ENCODE measurements around the gene PGLYRP3.

Gene PGLYRP3

DNA sequence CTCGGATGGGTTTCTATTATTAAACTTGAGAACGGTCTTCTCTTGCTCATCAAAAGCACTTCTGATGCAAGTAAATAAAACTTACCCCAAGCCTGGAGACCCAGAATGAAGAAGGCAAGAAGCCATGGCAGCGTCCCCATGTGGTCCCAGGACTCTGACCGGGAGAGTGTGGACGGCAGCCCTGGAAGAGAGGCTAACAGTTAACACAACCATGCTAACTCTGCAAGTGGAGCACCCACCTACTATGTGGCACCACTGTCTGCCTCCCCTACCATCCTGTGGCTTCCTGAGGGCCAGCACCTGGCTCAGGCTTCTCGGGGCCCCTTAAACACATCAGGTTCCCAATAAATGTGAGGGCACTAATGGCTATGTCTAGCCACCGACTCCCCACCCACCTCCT, 2.2 kb downstream of the PGLYRP3 start:
- no peak for DNase-seq

DNA sequence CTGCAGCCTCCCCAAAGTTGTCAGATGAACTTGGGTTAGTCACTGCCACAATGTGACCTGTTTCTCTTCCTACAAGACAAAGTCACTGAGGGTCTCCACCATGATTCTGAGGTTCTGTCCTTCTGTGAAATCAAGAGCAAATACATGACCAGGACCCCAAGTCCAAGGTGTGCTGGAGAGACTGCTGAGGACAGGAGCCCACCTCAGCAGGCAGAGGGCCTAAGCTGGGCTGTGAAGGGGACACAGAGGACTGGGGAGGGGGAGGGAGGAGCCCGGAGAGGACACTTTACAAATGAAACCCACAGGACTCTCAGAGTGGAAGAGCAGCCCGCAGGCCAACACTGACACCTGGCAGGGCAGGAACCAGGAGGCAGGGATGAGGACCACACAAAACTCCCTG, 3.3 kb downstream of the PGLYRP3 start:
- no peak for DNase-seq

DNA sequence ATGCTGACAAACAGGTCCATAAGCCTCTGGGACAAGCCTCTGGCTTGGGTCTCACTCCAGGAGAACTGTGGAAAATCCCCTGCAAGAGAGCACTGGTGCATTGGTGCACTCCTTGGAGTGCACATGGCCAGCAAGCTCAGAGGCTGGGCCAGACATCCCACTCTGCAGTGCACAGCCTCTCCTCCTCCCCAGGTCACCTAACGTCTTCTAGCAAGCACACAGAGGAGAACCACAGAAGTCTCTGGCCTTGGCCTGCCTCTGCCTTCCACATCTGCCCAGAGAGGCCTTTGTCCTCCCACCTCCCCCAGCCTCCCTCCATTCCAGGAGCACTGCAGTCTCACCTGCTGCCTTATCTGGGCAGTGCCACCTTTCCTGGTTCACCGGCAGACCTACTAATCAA, 4.2 kb downstream of the PGLYRP3 start:
- no peak for DNase-seq

DNA sequence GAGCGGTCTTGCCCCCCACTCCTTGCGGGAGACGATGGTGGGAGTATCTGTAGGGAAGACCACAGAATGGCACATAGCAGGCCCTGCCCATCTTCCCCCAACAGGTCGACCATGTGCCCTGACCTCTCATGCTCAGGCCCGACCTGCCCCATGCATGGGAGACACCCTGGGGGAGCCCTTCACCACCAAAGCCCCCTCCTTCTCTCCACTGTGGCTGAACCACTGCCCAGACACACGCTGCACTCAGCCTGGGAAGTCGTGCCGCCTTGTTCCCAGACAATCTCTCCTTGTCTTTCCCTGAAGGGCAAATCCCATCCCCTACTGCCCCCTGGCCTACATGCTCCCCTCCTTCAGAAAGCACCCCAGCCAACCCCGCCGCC, 5.5 kb downstream of the PGLYRP3 start:
- DNase-seq, result no peak

DNA sequence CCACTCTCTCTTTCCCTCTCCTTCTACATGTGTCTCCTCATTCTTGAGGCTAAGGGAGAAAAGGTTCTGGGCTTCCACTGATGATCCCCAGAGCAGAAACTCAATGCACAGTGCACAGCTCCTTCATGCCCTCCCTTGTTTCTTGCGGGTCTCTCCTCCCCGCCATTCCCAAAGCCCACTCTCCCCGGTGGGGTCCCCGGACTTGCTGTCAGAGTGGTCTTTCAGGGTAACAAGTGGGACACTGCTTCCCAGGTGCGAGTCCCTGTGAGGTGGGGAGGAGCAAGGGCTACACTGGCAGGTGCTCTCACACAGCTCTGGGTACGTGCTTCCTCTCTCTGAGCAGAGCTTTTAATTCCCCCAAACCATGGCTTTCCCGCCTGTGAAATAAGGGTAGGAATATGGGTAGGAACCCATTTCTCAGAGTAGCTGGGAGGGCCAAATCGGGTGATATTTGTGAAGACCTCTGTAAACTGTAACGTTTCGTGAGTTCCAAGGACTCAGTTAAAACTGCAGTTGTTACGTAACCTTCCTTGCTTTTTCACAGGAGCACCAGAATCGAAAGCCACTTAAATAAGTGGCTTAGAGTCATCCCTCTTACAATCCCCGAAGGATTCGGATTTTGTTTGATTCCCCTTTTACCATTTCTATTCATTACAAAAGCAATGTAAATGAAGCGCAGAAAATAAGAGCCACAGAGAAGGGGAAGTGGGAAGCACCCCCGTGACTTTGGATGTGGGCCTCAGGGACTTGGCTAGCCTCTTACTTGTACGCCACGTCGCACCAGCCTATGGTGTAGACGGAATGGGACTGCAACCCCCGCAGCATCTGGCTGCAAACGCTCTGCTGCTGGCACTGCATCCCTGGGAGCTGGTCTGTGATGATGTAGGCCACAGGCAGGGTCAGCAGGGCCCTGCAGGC, 6.2 kb downstream of the PGLYRP3 start:
- no peak for DNase-seq

DNA sequence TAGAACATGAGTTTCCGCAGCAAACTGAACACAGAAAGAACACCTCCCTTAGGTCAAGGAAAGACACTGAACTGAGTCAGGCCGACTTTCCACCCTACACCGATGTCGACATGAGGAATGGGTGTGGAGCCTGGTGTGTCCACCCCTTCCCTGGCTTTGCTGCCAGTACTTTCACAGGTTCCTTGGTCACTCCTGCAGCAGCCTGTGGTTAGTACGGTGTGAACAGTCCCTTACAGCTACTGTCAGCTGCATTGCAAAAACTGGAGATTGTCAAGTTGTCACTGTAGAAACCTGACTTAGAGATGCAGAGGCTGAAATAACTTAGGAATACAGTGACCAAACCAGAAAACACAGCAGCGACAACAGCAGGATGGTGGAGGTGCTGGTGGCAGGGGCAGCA, 7.1 kb downstream of the PGLYRP3 start:
- no peak for DNase-seq

DNA sequence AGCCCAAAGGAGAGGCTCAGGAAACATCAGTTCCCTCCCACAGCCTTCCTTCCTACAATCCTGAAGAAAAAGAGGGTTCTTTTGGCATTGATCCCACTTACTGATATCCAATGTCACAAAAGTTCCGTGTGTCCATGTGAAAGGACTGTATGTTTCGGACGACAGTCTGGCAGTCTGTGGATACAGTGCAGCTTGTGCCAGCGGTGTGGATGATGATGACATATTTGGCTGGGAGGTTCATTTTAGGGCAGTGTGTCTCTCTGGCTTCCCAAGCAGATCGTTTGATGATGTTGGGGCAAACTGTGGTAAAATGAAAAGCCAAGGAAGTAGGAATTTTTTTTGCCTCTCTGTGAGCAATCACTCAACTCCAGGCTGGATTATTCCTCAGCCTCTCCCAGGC, 10.4 kb downstream of the PGLYRP3 start:
- DNase-seq, result no peak

DNA sequence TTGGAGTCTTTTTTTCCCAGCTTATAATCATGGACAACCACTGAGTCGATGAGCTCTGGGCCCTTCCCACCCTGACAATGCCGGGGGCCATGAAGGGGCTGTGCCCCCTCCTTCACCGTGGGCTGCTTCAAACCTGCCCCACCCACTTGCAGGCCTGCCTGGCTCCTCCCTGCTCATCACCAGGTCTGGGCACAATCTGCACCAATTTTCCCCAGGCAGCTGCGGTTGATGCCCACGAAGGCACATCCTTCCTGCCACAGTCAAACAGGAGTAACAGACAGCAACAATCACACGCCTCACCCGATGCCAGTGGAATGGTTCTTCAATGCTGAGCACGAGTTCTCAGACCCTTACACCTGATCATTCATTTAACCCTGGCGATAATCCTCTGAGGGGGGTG, 18.9 kb downstream of the PGLYRP3 start:
- DNase-seq, result no peak

DNA sequence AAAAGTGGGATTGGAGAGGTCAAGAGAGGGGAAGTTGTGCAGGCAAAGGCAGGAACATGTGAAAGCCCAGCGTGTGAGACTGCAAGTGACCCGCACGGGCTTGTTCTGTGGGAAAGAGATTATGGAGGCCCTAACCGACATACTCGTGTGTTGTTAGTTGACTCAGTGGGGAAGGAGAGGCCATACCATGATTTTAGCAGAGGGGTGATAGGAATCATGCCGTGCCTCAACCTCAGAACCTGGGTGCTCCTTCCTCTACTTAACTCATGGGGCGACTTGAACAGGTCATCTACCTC, 19.3 kb downstream of the PGLYRP3 start:
- no peak for DNase-seq

DNA sequence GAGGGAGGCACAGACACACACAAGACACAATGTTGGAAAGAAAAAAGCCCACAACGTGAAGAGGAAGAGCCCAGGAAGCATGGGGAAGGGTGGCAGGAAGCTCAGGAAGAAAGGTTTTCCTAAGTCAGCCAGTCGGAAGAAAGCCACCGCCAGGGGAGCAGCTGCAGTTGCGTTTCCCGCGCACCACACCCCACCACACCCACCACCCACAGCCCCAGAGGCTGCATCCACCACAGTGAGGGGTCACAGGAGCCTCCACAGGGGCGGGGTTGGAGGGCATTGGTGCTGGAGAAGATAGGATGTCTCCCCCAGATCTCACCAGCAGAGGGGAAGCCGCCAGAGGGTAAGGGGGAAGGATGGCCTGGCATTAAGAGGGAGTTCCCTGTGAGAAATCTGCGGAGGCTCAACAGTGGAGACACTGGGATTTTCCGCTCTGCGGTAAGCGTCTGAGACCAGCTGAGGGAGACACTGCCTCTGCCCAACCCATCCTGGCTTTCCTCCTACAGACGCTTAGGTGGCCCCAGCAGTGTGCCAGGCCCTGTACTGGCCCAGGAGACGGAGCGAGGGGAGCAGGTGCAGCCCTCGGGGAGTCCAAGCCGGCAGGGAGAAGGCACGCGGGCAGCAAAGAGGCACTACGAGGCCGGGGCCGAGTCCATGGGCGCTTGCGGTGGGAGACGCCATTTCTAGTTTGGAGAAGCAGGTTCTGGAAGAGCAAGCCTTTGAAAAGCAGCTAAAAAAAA, 19.8 kb downstream of the PGLYRP3 start:
- DNase-seq, result no peak

DNA sequence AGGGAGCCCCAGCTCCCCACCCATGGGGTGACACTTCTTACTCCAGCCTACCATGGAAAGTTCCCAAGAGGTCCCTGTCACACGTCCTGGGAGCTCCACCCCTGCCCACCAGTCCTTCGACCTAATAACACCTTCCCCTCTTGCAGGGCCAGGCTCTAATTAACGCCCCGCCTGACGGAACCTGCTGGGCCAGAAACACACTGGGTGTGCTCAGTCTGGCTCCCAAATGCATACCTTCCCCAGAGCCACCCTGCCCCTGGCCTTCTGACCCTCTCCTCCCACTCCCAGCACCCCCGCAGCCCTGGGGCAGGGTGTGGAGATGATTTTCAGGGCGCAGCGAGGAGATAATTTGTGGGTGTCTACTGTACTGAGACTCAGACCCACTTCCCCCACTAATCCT, 20.6 kb downstream of the PGLYRP3 start:
- no peak for DNase-seq

DNA sequence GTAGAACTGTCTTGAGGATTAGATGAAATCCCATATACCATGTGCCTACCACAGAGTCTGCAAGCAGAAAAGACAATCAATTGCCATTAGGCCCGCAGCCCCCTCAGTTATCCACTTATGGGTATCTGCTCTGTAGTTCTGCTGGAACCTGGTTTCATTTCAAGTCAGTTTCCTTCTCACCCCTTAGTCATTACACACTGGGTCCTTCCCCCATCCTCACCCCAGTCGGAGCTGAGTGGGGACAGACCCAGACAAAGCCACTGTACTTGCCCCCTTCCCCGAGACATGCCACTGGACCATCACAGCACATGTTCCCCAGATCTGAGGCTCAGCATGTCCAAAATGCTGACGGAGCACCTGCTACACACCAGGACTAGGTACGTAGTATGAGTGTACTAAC, 21.2 kb downstream of the PGLYRP3 start:
- DNase-seq, result no peak

DNA sequence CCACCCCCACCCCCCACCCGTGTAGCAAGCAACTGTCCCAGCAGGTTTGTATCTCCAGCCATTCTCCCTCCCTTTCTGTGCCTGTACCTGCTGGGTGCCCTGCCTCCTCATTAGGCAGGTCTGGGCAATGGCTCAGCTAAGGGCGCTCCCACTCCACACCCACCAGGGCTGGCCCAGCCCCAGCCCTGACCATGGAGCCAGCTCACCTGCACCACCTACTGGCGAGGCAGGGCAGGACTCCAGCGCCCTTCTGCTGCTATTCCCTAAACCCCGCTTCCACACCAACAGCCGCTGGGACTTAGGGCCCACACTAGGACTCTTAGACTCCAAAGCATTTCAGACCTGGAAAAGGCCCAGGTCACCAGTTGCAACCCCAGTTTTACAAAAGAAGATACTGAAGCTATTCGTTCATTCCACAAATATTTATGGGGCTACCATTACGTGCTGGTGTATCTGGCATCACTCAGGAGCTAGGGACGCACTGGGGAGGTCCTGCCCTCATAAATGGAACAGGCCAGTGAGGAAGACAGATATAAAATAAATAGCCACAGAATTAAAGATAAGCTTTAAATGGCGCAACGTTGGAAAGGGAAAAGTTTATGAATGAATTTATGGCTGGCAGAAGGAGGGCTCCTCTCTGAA, 24.0 kb downstream of the PGLYRP3 start:
- DNase-seq, result peak; percentile 48

DNA sequence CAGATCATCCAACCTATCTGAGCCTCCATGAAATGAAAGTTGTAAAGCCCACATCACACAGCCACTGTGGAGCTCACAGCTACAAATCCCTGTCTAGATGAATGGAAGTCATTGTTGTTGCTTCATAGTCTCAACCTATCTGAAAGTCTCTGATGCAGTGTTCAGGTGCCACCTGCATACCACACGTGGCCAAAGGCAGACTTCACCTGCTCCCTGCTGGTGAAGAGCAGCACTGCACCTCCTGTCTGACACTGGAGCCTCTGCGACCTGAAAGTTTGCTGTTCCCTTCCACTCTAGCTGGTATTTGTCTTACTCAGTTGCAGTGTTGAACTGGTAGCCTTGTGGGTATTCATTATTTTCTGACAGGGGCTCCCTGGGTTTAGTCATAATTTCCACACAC, 34.9 kb downstream of the PGLYRP3 start:
- DNase-seq, result peak; percentile 51

DNA sequence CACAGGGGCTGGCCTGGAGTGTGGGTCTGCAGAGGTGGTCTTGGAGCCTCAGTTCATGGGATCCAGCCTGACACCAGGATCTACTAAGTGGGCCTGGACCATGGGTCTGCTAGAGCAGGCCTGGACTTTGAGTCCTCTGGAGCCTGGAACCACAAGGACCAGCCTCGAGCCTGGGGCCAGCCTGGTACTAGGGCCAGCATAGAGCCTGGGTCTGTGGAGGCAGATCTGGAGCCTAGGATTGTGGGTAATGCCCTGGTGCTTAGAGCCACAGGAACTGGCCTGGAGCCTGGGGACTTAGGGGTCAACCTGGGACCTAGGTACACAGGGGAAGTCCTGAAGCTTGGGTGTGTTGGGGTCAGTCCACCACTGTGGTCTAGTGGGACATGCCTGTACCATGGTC, 40.6 kb downstream of the PGLYRP3 start:
- DNase-seq, result no peak

DNA sequence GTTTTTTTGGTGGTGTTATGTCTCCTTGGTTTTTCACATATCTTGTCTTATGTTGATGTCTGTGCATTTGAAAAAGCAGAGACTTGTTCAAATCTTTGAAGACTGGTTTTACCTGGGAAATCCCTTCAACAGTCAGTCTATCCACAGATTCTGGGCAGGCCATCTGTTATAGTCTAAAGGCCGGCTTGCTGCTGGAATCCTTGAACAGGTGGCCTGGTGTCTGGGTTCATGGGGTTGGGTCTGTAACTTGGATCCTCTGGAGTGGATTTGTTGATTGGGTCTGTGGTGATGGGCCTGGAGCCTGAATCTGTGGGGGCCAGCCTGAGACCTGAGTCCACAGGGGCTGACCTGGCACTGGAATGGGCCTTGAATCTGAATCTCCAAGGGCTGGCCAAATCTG, 41.0 kb downstream of the PGLYRP3 start:
- no peak for DNase-seq

DNA sequence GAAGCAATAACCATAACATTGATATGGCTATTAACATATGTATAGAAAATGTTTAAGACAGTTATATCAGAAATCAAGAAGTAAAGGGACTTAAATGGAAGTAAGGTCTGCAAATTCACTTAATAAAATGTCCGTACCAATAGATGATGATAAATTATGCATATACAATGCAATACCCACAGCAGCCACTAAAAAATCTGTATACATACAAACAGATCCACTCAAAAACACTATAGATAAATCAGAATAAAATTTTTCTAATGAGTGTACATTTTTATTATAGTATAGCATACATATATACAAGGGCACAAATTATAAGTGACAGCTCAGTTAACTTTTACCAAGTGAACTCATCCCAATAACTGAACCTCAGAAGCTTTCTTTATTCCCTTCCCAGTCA, 47.3 kb downstream of the PGLYRP3 start:
- no peak for DNase-seq

DNA sequence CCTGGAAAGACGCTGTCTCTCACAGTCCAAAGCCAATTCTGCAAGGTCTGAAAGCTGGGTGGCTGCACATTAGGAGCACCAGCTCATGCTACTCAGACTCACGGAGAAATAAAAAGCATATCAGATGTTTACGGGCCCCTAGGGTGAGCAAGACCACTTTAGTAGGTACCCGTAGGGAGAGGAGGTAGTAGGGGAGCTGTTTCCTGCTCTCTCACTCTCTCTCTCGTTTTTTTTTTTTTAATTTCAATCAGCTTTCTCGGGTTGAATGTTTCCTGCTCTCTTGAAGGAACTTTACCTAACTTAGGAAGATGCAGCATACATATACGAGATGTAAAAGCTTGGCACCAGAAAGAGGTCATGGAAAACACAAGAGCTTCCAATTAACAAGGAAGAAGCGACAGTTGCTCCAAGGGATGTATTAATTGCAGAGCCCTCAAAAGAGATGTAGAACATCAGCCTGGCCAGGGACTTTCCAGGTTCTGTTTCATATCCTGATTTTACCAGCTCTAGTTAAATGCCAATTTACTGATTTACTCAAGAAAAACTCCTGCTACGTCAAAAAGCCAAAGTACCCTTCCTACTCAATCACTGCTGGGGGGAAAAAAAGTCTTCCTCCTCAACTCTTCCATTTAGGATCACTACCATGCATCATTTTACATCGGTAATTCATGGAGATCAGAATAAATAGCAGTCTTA, 50.1 kb downstream of the PGLYRP3 start:
- no peak for DNase-seq

DNA sequence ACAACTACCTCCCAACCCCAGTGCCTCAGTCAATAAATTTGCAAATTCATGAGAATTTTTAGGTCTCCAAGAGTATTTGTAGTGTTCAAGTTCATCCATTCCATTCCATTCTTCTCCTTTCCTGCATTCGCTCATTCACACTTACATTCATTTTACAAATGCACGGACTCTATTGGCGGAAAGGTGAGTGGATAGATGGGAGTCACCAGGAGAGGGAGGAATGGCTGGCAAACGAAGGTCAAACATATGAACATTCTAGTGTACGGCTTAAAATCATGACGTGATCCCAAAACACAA, 50.7 kb downstream of the PGLYRP3 start:
- no peak for DNase-seq

DNA sequence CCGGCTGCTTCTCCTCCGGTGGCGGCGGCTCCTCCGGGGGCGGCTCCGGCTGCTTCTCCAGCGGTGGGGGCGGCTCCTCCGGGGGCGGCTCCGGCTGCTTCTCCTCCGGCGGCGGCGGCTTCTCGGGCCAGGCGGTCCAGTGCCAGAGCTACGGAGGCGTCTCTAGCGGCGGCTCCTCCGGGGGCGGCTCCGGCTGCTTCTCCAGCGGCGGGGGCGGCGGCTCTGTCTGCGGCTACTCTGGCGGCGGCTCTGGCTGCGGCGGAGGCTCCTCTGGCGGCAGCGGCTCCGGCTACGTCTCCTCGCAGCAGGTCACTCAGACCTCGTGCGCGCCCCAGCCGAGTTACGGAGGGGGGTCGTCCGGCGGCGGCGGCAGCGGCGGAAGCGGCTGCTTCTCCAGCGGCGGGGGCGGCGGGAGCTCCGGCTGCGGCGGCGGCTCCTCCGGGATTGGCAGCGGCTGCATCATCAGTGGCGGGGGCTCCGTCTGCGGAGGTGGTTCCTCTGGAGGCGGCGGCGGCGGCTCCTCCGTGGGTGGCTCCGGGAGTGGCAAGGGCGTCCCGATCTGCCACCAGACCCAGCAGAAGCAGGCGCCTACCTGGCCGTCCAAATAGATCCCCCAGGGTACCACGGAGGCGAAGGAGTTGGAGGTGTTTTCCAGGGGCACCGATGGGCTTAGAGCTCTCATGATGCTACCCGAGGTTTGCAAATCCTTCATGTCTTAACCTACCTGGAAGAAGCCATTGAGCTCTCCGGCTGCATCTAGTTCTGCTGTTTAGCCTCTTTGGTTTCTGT, 51.3 kb downstream of the PGLYRP3 start:
- no peak for DNase-seq

DNA sequence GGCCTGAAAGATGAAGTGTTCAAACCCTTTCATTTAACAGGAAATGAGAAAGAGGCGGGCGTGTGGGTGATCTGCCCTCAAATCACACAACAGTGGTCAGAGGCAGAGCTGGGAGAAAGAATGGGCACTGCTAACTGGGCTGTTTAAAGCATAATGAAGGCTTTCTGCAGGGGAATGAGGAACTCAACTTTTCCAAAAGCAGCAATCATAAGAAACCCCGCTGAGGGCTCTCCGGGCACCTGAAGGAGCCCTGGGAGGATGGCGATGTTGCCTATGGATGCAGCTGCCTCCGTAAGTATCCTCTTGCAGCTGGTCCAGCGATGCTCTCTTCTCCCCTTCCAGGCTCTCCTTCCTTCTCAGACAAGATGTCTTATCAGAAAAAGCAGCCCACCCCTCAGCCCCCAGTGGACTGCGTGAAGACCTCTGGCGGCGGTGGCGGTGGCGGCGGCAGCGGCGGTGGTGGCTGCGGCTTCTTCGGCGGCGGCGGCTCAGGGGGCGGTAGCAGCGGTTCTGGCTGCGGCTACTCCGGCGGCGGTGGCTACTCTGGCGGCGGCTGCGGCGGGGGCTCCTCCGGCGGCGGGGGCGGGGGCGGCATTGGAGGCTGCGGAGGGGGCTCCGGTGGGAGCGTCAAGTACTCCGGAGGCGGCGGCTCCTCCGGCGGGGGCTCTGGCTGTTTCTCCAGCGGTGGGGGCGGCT, 52.0 kb downstream of the PGLYRP3 start:
- DNase-seq, result no peak

DNA sequence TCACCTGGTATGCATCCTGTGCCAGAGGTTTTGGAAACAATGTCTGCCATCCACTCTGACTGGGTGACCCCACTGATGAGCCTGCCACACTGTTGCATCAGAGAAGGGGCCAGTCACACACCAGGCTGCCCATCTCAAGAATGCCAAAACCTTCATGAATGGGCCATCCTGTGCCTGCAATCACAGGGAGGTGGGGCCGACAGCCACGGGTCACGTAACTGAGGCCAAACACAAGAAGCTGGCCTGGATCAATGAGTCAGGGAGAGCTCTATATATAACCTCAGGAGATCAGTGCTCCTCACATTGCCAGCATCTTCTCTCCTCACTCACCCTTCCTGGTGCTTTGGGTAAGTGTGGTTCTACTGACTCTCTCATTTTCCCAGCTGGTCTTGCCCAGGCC, 53.4 kb downstream of the PGLYRP3 start, which contains the start of gene LORICRIN:
LORICRIN (plus strand) TSS at position 301 of the 400 bp plus-strand sequence. CDS start 1,263 bp downstream, outside the sequence.
- DNase-seq, result no peak
